Brain microvascular endothelial cell (primary cell): ENCODE measurements around the gene EPM2A.

Source experiments
- DNase-seq: peaks from one replicate; pipeline ENCODE4 v3.0.0-alpha.2; 2020
- H3K27ac ChIP-seq: fragments of 250-450 bp; sonication (Bioruptor Pico); 2 replicates; pipeline ENCODE4 v1.5.1; 2020; ENCODE audit warnings: mild to moderate bottlenecking, moderate library complexity
- H3K27me3 ChIP-seq: fragments of 250-450 bp; sonication (Bioruptor Pico); replicated peaks from 2 replicates; pipeline ENCODE4 v1.5.1; 2020; ENCODE audit warnings: mild to moderate bottlenecking
- H3K36me3 ChIP-seq: fragments of 250-450 bp; sonication (Bioruptor Pico); replicated peaks from 2 replicates; pipeline ENCODE4 v1.5.1; 2020; ENCODE audit warnings: mild to moderate bottlenecking
- H3K4me3 ChIP-seq: 2 replicates; pipeline ENCODE4 v1.5.1; 2011; ENCODE audit warnings: low read depth, mild to moderate bottlenecking, control low read depth, low read length, moderate library complexity
- in situ Hi-C: cut with HindIII; loops from 2 replicates; pipeline ENCODE4 v1.10.0; 2017; ENCODE audit warnings: low sequenced_read_pairs, low pct_ligation_motif_present
- TF ChIP-seq, protein P1 (sequence below): IDR thresholded peaks from 2 replicates; pipeline ENCODE4 v1.5.1; 2011; ENCODE audit warnings: low read depth, mild to moderate bottlenecking, moderate library complexity, low read length, control low read depth, inconsistent platforms; ENCODE audit errors: missing control alignments

Gene EPM2A

DNA sequence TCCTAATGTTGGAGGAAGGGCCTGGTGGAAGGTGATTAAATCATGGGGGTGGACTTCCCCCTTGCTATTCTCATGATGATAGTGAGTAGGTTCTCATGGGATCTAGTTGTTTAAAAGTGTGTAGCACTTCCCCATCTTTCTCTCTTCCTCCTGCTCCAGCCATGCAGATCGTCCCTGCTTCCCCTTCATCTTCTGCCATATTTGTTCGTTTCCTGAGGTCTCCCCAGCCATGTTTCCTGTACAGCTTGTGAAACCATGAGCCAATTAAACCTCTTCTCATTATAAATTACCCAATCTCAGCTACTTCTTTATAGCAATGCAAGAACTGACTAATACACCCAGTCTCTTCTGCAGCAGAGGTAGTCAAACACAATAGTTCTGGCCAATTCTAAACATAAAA is 5.4 kb downstream of the EPM2A start:
- TF ChIP-seq, protein P1, sequence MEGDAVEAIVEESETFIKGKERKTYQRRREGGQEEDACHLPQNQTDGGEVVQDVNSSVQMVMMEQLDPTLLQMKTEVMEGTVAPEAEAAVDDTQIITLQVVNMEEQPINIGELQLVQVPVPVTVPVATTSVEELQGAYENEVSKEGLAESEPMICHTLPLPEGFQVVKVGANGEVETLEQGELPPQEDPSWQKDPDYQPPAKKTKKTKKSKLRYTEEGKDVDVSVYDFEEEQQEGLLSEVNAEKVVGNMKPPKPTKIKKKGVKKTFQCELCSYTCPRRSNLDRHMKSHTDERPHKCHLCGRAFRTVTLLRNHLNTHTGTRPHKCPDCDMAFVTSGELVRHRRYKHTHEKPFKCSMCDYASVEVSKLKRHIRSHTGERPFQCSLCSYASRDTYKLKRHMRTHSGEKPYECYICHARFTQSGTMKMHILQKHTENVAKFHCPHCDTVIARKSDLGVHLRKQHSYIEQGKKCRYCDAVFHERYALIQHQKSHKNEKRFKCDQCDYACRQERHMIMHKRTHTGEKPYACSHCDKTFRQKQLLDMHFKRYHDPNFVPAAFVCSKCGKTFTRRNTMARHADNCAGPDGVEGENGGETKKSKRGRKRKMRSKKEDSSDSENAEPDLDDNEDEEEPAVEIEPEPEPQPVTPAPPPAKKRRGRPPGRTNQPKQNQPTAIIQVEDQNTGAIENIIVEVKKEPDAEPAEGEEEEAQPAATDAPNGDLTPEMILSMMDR: no peak

GRCh38 chr6:145728444-145729385 is 6.6 kb downstream of the EPM2A start:
- no peaks in the 10 kb centered on the region for H3K36me3 ChIP-seq
- TF ChIP-seq, protein P1: no peak
- H3K27me3 ChIP-seq: no peaks in the 10 kb centered on the region
- H3K4me3 ChIP-seq: no peak overlapping the region
- no peak for DNase-seq
- in situ Hi-C loops: no loop called here
- no peak overlapping the region for H3K27ac ChIP-seq

More for the DNA sequence above, 5.4 kb downstream of the EPM2A start:
- DNase-seq: no peak
- no peak overlapping the region for H3K27ac ChIP-seq
- no peak overlapping the region for H3K4me3 ChIP-seq
- in situ Hi-C loops: no loop called here
- H3K36me3 ChIP-seq: no peaks in the 10 kb centered on the region
- no peaks in the 10 kb centered on the region for H3K27me3 ChIP-seq

DNA sequence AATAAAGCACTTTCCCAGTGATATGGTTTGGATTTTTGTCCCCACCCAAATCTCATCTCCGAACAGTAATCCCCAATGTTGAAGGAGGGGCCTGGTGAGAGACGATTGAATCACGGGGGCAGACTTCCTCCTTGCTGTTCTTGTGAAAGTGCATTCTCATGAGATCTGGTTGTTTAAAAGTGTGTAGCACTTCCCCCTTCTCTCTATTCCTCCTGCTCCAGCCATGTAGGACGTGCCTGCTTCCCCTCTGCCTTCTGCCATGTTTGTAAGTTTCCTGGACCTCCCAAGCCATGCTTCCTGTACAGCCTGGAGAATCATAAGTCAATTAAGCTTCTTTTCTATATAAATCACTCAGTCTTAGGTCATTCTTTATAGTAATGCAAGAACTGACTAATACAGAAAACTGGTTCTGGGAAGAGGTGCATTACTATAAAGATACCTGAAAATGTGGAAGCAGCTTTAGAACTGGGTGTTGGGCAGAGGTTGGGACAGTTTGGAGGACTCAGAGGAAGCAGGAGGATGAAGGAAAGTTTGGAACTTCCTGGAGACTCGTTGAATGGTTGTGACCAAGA is 7.4 kb downstream of the EPM2A start:
- H3K27ac ChIP-seq: no peak overlapping the region
- DNase-seq: no peak
- in situ Hi-C loops: no loop called here

DNA sequence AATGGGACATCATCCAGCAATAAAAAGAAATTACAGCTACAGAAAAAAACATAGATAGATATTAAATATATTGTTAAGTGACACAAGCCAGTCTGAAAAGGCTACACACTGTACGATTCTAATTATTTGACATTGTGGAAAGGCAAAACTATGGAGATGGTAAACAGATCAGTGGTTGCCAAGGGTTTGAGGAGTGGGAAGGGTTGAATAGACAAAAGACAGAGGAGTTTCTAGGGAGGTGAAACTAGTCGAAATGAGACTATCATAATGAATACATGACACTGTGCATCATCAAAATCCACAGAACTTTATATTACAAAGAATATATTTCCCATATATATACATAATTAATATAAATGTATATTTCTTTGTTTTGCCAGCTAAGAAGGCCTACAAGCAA is 9.8 kb downstream of the EPM2A start:
- no peak overlapping the region for H3K27ac ChIP-seq
- no peak overlapping the region for H3K4me3 ChIP-seq
- in situ Hi-C loops: no loop called here
- no peak for DNase-seq
- H3K27me3 ChIP-seq: no peaks in the 10 kb centered on the region
- H3K36me3 ChIP-seq: no peaks in the 10 kb centered on the region
- TF ChIP-seq, protein P1: no peak

More for the DNA sequence above, 7.4 kb downstream of the EPM2A start:
- TF ChIP-seq, protein P1: no peak
- no peak overlapping the region for H3K4me3 ChIP-seq
- no peaks in the 10 kb centered on the region for H3K27me3 ChIP-seq
- no peaks in the 10 kb centered on the region for H3K36me3 ChIP-seq

DNA sequence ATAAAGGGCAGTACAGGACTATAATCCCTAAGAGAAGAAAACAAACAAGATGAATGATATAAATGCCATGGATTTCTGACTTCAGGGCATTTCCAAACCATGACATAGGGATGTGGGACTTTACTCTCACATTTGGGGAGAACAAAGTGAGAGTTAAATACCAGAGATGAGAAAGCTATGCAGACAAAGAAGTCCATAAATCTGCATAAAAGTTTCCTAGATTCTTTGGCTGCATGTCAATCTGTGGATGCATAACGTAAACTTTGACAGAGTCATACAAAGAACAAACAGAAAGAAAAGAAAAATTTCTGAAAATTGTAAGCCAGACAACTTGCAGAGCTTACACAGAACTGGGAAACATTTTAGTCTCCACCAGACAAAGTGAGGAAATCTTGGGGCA is 11.7 kb downstream of the EPM2A start:
- in situ Hi-C loops: no loop called here
- TF ChIP-seq, protein P1: no peak

More for the DNA sequence above, 11.7 kb downstream of the EPM2A start:
- no peak for DNase-seq
- Histone ChIP-seq H3K27me3 (no peaks in the 10 kb centered on the region), H3K36me3 (no peaks in the 10 kb centered on the region), H3K4me3 (no peak overlapping the region), H3K27ac (no peak overlapping the region)
